GM23248 (cell line): ENCODE measurements around the gene SLC46A1. TPM values are rescaled to one million over a fixed set of nuclear protein-coding genes. Genes with fewer than 3 reads are reported as not detected.
"Not testable (repeated sequence)": the region's sequence is repeated elsewhere in the genome, so short reads cannot be mapped to it uniquely, and the experiment has no call there.

Source experiments
- DNase-seq: peaks from one replicate; pipeline ENCODE4 v3.0.0-alpha.2; 2015
- H2AFZ ChIP-seq: fragments of 200-600 bp; sonication (generic); 2 replicates; pipeline ENCODE4 v1.6.1; 2016; ENCODE audit warnings: antibody characterized with exemption
- H3F3A ChIP-seq: fragments of 200-600 bp; sonication (generic); 2 replicates; pipeline ENCODE4 v1.6.1; 2016; ENCODE audit warnings: mild to moderate bottlenecking, antibody characterized with exemption, mixed run types; ENCODE audit not compliant: insufficient read depth
- H3K27ac ChIP-seq: fragments of 200-600 bp; sonication (generic); 2 replicates; pipeline ENCODE4 v1.5.1; 2016; ENCODE audit warnings: mild to moderate bottlenecking
- H3K27me3 ChIP-seq: fragments of 200-600 bp; sonication (generic); replicated peaks from 2 replicates; pipeline ENCODE4 v1.6.1; 2016; ENCODE audit warnings: mild to moderate bottlenecking; ENCODE audit not compliant: insufficient read depth
- H3K36me3 ChIP-seq: fragments of 200-600 bp; sonication (generic); 2 replicates; pipeline ENCODE4 v1.6.1; 2016; ENCODE audit warnings: low read depth, mild to moderate bottlenecking
- H3K4me1 ChIP-seq: fragments of 200-600 bp; sonication (generic); 2 replicates; pipeline ENCODE4 v1.6.1; 2016; ENCODE audit warnings: mild to moderate bottlenecking; ENCODE audit not compliant: insufficient read depth
- H3K4me2 ChIP-seq: fragments of 200-600 bp; sonication (generic); one replicate; pipeline ENCODE4 v1.6.1; 2016; ENCODE audit warnings: mild to moderate bottlenecking; ENCODE audit not compliant: unreplicated experiment
- H3K4me3 ChIP-seq: fragments of 200-600 bp; sonication (generic); 2 replicates; pipeline ENCODE4 v1.5.1; 2016; ENCODE audit warnings: mild to moderate bottlenecking
- H3K79me2 ChIP-seq: fragments of 200-600 bp; sonication (generic); 2 replicates; pipeline ENCODE4 v1.6.1; 2016; ENCODE audit warnings: mild to moderate bottlenecking; ENCODE audit not compliant: insufficient read depth
- H3K9ac ChIP-seq: fragments of 200-600 bp; sonication (generic); 2 replicates; pipeline ENCODE4 v1.6.1; 2016; ENCODE audit warnings: mild to moderate bottlenecking
- H3K9me2 ChIP-seq: fragments of 200-600 bp; sonication (generic); 2 replicates; pipeline ENCODE4 v1.6.1; 2016; ENCODE audit warnings: mixed run types, mild to moderate bottlenecking, moderate library complexity; ENCODE audit not compliant: insufficient read depth
- H3K9me3 ChIP-seq: fragments of 200-600 bp; sonication (generic); one replicate; pipeline ENCODE4 v1.6.1; 2017; ENCODE audit warnings: low read depth
- H4K20me1 ChIP-seq: fragments of 200-600 bp; sonication (generic); 2 replicates; pipeline ENCODE4 v1.6.0; 2016; ENCODE audit not compliant: insufficient read depth
- EZH2 ChIP-seq: fragments of 200-600 bp; sonication (generic); IDR thresholded peaks from 2 replicates; pipeline ENCODE4 v1.6.1; 2018; ENCODE audit warnings: antibody characterized with exemption, mild to moderate bottlenecking; ENCODE audit not compliant: insufficient read depth, poor library complexity, severe bottlenecking
- EZH2phosphoT487 ChIP-seq: fragments of 200-600 bp; sonication (generic); IDR thresholded peaks from 2 replicates; pipeline ENCODE4 v1.6.1; 2018; ENCODE audit warnings: antibody characterized with exemption, moderate library complexity, mild to moderate bottlenecking, low read depth; ENCODE audit not compliant: insufficient read depth
- WGBS, 2 experiments: methylation state at CpG; one replicate each; pipeline ENCODE4 v1.1.6; 2015 to 2017; ENCODE audit warnings: low lambda C conversion rate in 2 of 2, low coverage in 1 of 2; ENCODE audit errors: missing lambda C conversion rate in 2 of 2; 5-methylcytosine and 5-hydroxymethylcytosine counted together
- in situ Hi-C: fragments of 300-500 bp; cut with MboI; formaldehyde crosslinking; loops from 2 replicates; pipeline ENCODE4 v1.15.0; 2020
- polyA plus RNA-seq: library from polyadenylated mRNA; unstranded; fragments of >200 nt; fragmentation: Nextera tagmentation; extraction: Ambion mirVana; gene quantifications from 2 replicates; pipeline ENCODE4 v1.2.1, GENCODE V29; 2016
- total RNA-seq: library from RNA; depleted of rRNA; stranded (reverse); fragments of >200 nt; shearing (Covaris generic); gene quantifications from 2 replicates; pipeline ENCODE4 v1.2.3, GENCODE V29; 2014

Gene SLC46A1
- total and polyA plus RNA-seq, 2 experiments from 2014 or later: 4.9 to 11.1 TPM

DNA sequence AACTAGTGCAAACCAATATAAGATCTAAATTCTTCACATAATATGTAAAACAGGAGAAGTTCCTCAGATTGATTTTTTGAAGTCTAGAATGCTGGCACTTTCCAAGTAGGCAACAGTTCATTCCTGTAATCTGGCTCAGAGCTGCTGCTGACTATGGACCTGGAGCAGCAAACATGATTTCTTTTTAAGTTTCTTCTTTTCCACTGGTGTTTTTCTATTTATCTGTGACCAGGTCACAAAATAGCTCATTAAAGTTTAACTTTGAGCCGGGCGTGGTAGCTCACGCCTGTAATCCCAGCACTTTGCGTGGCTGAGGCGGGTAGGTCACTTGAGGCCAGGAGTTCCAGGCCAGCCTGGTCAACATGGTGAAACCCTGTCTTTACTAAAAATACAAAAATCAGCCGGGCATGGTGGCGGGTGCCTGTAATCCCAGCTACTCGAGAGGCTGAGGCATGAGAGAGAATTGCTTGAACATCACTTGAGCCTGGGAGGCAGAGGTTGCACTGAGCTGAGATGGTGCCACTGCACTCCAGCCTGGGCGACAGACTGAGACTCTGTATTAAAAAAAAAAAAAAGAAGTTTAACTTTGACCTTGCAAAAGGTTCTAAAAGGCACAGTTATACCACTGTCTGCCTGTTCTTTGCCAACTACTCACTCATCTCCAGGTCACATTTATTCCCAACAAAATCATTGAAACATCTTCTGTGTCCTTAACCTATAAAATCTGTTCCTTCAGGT is 38.1 kb upstream of the SLC46A1 start:
- no peak for TF ChIP-seq EZH2
- no peak for TF ChIP-seq EZH2phosphoT487
- Histone ChIP-seq H3K27me3 (peaks cover 30% of the 10 kb centered on the region), H3K79me2 (no peaks in the 10 kb centered on the region), H3K27ac (no peak overlapping the region), H3K4me2 (no peak overlapping the region), H3K9ac (no peak overlapping the region), H4K20me1 (no peaks in the 10 kb centered on the region), H2AFZ (no peak overlapping the region), H3K4me1 (no peaks in the 10 kb centered on the region), H3K36me3 (no peaks in the 10 kb centered on the region), H3K9me3 (no peaks in the 10 kb centered on the region), H3F3A (no peaks in the 10 kb centered on the region), H3K4me3 (no peak overlapping the region), H3K9me2 (no peaks in the 10 kb centered on the region)
- in situ Hi-C loops: no loop called here
- WGBS, 2 experiments: 52 to 56% methylated on average over 9 of the region's 9 CpGs
- DNase-seq: no peak

DNA sequence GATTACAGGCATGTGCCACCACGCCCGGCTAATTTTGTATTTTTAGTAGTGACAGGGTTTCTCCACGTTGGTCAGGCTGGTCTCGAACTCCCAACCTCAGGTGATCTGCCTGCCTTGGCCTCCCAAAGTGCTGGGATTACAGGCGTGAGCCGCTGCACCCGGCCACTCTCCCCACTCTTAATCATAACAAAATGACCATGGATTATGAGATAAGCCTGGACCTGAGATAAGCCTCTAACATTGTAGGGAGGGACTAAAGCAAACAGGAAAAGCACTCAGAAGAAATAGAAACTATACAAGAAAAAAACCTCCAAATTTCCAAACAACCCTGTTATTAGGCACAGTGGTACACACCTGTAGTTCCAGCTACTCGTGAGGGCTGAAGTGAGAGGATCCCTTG is 28.3 kb upstream of the SLC46A1 start:
- H3K27me3 ChIP-seq: peaks cover 28% of the 10 kb centered on the region
- H2AFZ ChIP-seq, H3K79me2 ChIP-seq, DNase-seq, H3K27ac ChIP-seq, in situ Hi-C loops, H3K9me2 ChIP-seq, H3F3A ChIP-seq, H3K4me3 ChIP-seq, H3K4me2 ChIP-seq, H3K9ac ChIP-seq, H3K9me3 ChIP-seq, H3K4me1 ChIP-seq, H3K36me3 ChIP-seq, H4K20me1 ChIP-seq: not testable (repeated sequence)
- WGBS, 2 experiments: 51 to 58% methylated on average over 8 of the region's 8 CpGs

DNA sequence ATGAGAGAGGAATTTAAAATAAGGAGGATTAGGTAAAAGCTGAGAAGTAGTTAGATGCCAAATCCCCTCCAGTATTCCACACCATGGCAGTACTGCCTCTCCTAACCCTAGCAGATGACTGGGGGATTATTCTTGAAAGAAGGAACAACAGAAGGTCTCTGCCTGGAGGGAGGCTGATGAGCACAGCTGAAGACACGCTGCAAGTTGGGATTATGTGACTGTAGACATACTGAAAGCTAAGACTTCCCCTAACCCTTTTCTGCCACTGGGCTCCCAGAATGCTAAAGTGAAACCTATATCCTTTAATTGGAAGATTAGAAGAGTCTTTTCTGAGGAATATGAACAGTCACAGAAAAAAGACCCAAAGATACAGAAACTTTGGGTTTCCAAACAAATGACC is 27.7 kb upstream of the SLC46A1 start:
- Histone ChIP-seq H4K20me1 (no peaks in the 10 kb centered on the region), H3K4me2 (no peak overlapping the region), H3K36me3 (no peaks in the 10 kb centered on the region), H3K9me3 (no peaks in the 10 kb centered on the region), H3K27ac (no peak overlapping the region), H3K9me2 (no peaks in the 10 kb centered on the region), H3K4me3 (no peak overlapping the region), H3K27me3 (peaks cover 28% of the 10 kb centered on the region), H2AFZ (no peak overlapping the region), H3K79me2 (no peaks in the 10 kb centered on the region), H3K9ac (no peak overlapping the region), H3F3A (no peaks in the 10 kb centered on the region), H3K4me1 (no peaks in the 10 kb centered on the region)
- DNase-seq: no peak
- in situ Hi-C loops: no loop called here
- no peak for TF ChIP-seq EZH2phosphoT487
- no peak for TF ChIP-seq EZH2
- WGBS, 2 experiments: 67 to 77% methylated on average over 1 of the region's 1 CpG

DNA sequence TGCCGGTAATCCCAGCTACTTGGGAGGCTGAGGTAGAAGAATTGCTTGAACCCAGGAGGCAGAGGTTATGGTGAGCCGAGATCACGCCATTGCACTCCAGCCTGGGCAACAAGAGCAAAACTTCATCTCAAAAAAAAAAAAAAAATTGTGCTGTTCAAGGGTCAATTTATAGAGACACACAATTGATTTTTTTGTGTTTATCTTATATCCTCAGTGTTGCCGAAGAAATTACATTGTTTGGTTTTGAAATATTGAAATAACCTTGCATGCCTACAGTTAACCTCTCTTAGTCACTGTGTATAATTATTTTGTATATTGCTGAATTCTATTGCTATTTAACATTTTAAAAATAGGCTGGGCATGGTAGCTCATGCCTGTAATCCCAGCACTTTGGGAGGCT is 22.0 kb upstream of the SLC46A1 start:
- DNase-seq, H3K4me2 ChIP-seq, H3K4me1 ChIP-seq, H3K36me3 ChIP-seq, H3K9ac ChIP-seq, H3K9me3 ChIP-seq, in situ Hi-C loops, H2AFZ ChIP-seq, H3K4me3 ChIP-seq, H3K9me2 ChIP-seq, H3K27ac ChIP-seq, H4K20me1 ChIP-seq, H3F3A ChIP-seq, H3K79me2 ChIP-seq: not testable (repeated sequence)
- 77 to 87% methylated on average over 4 of the region's 4 CpGs for WGBS, 2 experiments
- H3K27me3 ChIP-seq: peaks cover 27% of the 10 kb centered on the region

DNA sequence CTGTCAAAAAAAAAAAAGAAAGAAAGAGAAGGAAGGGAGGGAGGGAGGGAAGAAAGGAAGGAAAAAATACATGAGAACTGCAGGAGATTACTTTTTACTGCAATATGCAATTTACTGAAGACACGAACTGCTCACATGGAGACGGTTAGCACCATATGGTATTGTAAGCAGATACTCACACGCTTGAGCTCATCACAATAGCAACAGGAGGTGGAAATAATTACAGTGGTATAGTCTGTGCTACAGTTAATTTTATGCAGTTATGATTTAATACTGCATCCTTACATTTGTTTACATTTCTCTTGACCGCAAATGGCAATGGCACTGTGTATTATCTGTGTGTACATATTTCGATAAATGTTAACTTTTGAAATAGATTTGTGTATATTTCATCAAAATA is 21.4 kb upstream of the SLC46A1 start:
- H3K27me3 ChIP-seq: peaks cover 24% of the 10 kb centered on the region
- no peak overlapping the region for H3K9ac ChIP-seq
- no peaks in the 10 kb centered on the region for H3F3A ChIP-seq
- TF ChIP-seq EZH2: no peak
- no peak for TF ChIP-seq EZH2phosphoT487
- H4K20me1 ChIP-seq: no peaks in the 10 kb centered on the region
- H3K27ac ChIP-seq: no peak overlapping the region
- no peak overlapping the region for H2AFZ ChIP-seq
- H3K4me2 ChIP-seq: no peak overlapping the region
- H3K9me2 ChIP-seq: no peaks in the 10 kb centered on the region
- H3K36me3 ChIP-seq: no peaks in the 10 kb centered on the region
- DNase-seq: peak; percentile 28
- no peaks in the 10 kb centered on the region for H3K4me1 ChIP-seq
- in situ Hi-C loops: no loop called here
- H3K4me3 ChIP-seq: no peak overlapping the region
- H3K79me2 ChIP-seq: no peaks in the 10 kb centered on the region
- no peaks in the 10 kb centered on the region for H3K9me3 ChIP-seq
- WGBS, 2 experiments: 5 to 7% methylated on average over 5 of the region's 5 CpGs
